Esophagus muscularis mucosa (tissue), 4 donors: ENCODE measurements around the gene PGM2. TPM values are rescaled to one million over a fixed set of nuclear protein-coding genes. Genes with fewer than 3 reads are reported as not detected.

ENCODE experiments used
- DNase-seq: peaks from one replicate; pipeline ENCODE4 v3.0.0-alpha.2; 2017; ENCODE audit errors: extremely low spot score
- H3K27ac ChIP-seq, 4 donors: fragments of 200-600 bp; sonication (generic); replicated peaks in 1 of 4; 1 replicate in 3 of 4; 2 replicates in 1 of 4; pipeline ENCODE4 v1.5.1; 2016 to 2019; ENCODE audit warnings: mild to moderate bottlenecking in 1 of 4
- H3K27me3 ChIP-seq, 4 donors: fragments of 200-600 bp; sonication (generic); one replicate each; pipeline versions ENCODE4 v1.5.1 to v1.6.0; 2016 to 2019
- H3K36me3 ChIP-seq, 4 donors: fragments of 200-600 bp; sonication (generic); one replicate each; pipeline ENCODE4 v1.5.1; 2016 to 2019
- H3K4me1 ChIP-seq, 4 donors: fragments of 200-600 bp; sonication (generic); one replicate each; pipeline ENCODE4 v1.5.1; 2016 to 2019
- H3K4me3 ChIP-seq, 4 donors: fragments of 200-600 bp; sonication (generic); 1 replicate in 2 of 4; 2 replicates in 2 of 4; pipeline ENCODE4 v1.5.1; 2016 to 2019; ENCODE audit warnings: mild to moderate bottlenecking in 4 of 4, moderate library complexity in 1 of 4
- H3K9me3 ChIP-seq, 4 donors: fragments of 200-600 bp; sonication (generic); 1 replicate in 3 of 4; 2 replicates in 1 of 4; pipeline ENCODE4 v1.5.1; 2016 to 2019
- CTCF ChIP-seq, 3 experiments: fragments of 200-600 bp in 2 of 3; fragments of 450-650 bp in 1 of 3; sonication (generic) in 2 of 3; IDR thresholded peaks; one replicate each; pipeline ENCODE4 v1.5.1; 2017 to 2019; ENCODE audit warnings: antibody characterized with exemption in 3 of 3, mild to moderate bottlenecking in 2 of 3, moderate library complexity in 1 of 3
- EP300 ChIP-seq: sonication (generic); formaldehyde crosslinking; IDR thresholded peaks from one replicate; pipeline ENCODE4 v1.6.1; 2017; ENCODE audit warnings: antibody characterized with exemption
- POLR2A ChIP-seq: fragments of 450-650 bp; IDR thresholded peaks from one replicate; pipeline ENCODE4 v1.6.1; 2017; ENCODE audit warnings: antibody characterized with exemption, moderate library complexity, mild to moderate bottlenecking, low read depth
- POLR2AphosphoS5 ChIP-seq, 2 donors: sonication (generic); formaldehyde crosslinking; IDR thresholded peaks; one replicate each; pipeline ENCODE4 v1.6.1; 2017; ENCODE audit warnings: antibody characterized with exemption in 2 of 2
- WGBS: methylation state at CpG from one replicate; pipeline ENCODE4 v1.1.5; 2018; 5-methylcytosine and 5-hydroxymethylcytosine counted together
- intact Hi-C: fragments of 100-400 bp; cut with DNase I; formaldehyde crosslinking; loops from one replicate; pipeline ENCODE4 v1.15.1; 2023
- total RNA-seq, 4 donors: library from RNA; depleted of rRNA; stranded (reverse); fragments of >200 nt; gene quantifications; one replicate each; pipeline versions ENCODE4 v1.1.0 to v1.2.1, GENCODE V29; 2016

The PGM2 gene
- total RNA-seq, 4 donors from 2014 or later, result 17.4 to 19.2 (median 18.8) TPM

GRCh38 chr4:37891260-37892159 is 65.0 kb downstream of the PGM2 start:
- peak overlapping the region; percentile 94 to 98 (median 97) for H3K27ac ChIP-seq
- no peaks in the 10 kb centered on the region for H3K9me3 ChIP-seq
- no peaks in the 10 kb centered on the region for H3K36me3 ChIP-seq
- intact Hi-C loops, result loop anchor here (5.0 kb wide), 3 partner anchors 86 to 146 kb away; no protein-coding TSS in a partner anchor
- TF ChIP-seq CTCF (IDR thresholded peaks at IDR 0.05) (peak in 1 of 3 experiments; percentile 32), POLR2AphosphoS5 (IDR thresholded peaks at IDR 0.05) (peak; percentile 41 to 69), POLR2A (no peak), EP300 (no peak)
- 0% methylated on average over 20 of the region's 49 CpGs for WGBS
- H3K4me3 ChIP-seq, result peak overlapping the region; percentile 95 to 99 (median 96)
- no peak for DNase-seq
- no peaks in the 10 kb centered on the region for H3K27me3 ChIP-seq
- H3K4me1 ChIP-seq, result peaks cover 18 to 71% (median 55%) of the 10 kb centered on the region in 4 donors

- Histone ChIP-seq H3K4me1 (peaks cover 26 to 79% (median 62%) of the 10 kb centered on the region in 4 donors), H3K36me3 (no peaks in the 10 kb centered on the region), H3K27ac (peak overlapping the region; percentile 94 to 98 (median 97)), H3K4me3 (peak overlapping the region; percentile 95 to 99 (median 96)), H3K9me3 (no peaks in the 10 kb centered on the region), H3K27me3 (no peaks in the 10 kb centered on the region)
- intact Hi-C loops, result loop anchor here (5.0 kb wide), 3 partner anchors 85 to 145 kb away; no protein-coding TSS in a partner anchor
- no peak for DNase-seq
- TF ChIP-seq POLR2AphosphoS5 (IDR thresholded peaks at IDR 0.05) (no peak), POLR2A (no peak), EP300 (no peak), CTCF (IDR thresholded peaks at IDR 0.05) (no peak)
- WGBS, result 60% methylated on average over 5 of the region's 5 CpGs
These were observed 66.2 kb downstream of the PGM2 start for GRCh38 chr4:37892641-37893040.

GRCh38 chr4:37893164-37893563 is 66.7 kb downstream of the PGM2 start:
- H3K27ac ChIP-seq, result peak overlapping the region; percentile 94 to 98 (median 97)
- no peak for DNase-seq
- peak overlapping the region in 2 of 4 donors; percentile 96 to 99 for H3K4me3 ChIP-seq
- 82% methylated on average over 3 of the region's 3 CpGs for WGBS
- H3K27me3 ChIP-seq, result no peaks in the 10 kb centered on the region
- H3K9me3 ChIP-seq, result no peaks in the 10 kb centered on the region
- TF ChIP-seq EP300 (no peak), CTCF (IDR thresholded peaks at IDR 0.05) (no peak), POLR2AphosphoS5 (IDR thresholded peaks at IDR 0.05) (no peak), POLR2A (no peak)
- intact Hi-C loops, result loop anchor here (5.0 kb wide), 3 partner anchors 84 to 144 kb away; no protein-coding TSS in a partner anchor
- no peaks in the 10 kb centered on the region for H3K36me3 ChIP-seq
- peaks cover 26 to 80% (median 63%) of the 10 kb centered on the region in 4 donors for H3K4me1 ChIP-seq

GRCh38 chr4:37895271-37895670 is 68.8 kb downstream of the PGM2 start:
- Histone ChIP-seq H3K9me3 (no peaks in the 10 kb centered on the region), H3K4me3 (no peak overlapping the region), H3K4me1 (peaks cover 26 to 59% (median 49%) of the 10 kb centered on the region in 4 donors), H3K27me3 (no peaks in the 10 kb centered on the region), H3K36me3 (no peaks in the 10 kb centered on the region), H3K27ac (no peak overlapping the region)
- TF ChIP-seq POLR2A (no peak), EP300 (no peak), CTCF (IDR thresholded peaks at IDR 0.05) (no peak), POLR2AphosphoS5 (IDR thresholded peaks at IDR 0.05) (no peak)
- 86% methylated on average over 7 of the region's 7 CpGs for WGBS
- no peak for DNase-seq
- intact Hi-C loops, result no loop called here
